ENCODE data around the gene TNFSF13. TPM values are rescaled to one million over a fixed set of nuclear protein-coding genes. Genes with fewer than 3 reads are reported as not detected.

TNFSF13 gene
- total RNA-seq, 1 experiment from 2014 or later: 19.7 TPM

DNA sequence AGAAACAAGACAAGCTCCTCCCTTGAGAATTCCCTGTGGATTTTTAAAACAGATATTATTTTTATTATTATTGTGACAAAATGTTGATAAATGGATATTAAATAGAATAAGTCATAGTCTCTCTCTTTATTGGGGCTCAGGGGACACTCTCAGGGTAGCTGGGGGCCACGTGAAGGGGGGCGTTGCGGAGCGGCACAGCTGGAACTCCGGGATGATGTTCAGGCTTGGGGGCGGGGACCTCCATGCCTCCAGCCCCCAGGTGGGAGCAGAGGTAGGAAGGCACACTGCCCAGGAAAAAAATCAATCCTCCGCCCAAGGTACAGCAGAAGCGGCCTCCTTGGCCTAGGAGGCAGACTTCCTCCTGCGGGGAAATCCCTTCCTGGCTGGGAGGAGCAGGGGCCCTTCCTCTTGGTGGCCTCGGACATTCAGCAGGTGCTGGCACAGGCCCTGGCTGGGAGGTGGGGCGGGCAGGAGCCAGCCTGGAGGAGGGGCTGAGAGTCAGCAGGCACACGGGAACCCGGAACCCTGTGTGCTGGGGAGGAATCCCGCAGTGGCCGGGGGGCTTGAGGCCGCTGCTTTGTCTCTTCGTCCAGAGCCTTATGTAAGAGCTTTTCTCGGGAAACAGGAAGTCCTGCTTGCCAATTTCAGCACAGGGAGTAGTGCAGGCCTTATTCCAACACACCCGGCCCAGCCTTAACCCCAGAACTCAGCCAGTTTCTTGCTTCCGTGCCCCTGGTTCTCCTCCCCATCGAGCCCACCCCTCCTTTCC is 591 bp upstream of the TNFSF13 start:
- intact Hi-C loops (cut with micrococcal nuclease; ENCODE audit: unreplicated experiment): no loop called here
- H3K4me1 Mint-ChIP-seq (ENCODE audit: low read depth, unreplicated experiment): peaks cover 48% of the 10 kb centered on the region
- CTCF ChIA-PET: interaction anchor here (0.6 to 1.6 kb wide), 7 partner anchors 9 to 252 kb away, joined by 3 to 8 read pairs (median 4); partner anchors contain the start of genes TMEM102, TNFSF12 and WRAP53

DNA sequence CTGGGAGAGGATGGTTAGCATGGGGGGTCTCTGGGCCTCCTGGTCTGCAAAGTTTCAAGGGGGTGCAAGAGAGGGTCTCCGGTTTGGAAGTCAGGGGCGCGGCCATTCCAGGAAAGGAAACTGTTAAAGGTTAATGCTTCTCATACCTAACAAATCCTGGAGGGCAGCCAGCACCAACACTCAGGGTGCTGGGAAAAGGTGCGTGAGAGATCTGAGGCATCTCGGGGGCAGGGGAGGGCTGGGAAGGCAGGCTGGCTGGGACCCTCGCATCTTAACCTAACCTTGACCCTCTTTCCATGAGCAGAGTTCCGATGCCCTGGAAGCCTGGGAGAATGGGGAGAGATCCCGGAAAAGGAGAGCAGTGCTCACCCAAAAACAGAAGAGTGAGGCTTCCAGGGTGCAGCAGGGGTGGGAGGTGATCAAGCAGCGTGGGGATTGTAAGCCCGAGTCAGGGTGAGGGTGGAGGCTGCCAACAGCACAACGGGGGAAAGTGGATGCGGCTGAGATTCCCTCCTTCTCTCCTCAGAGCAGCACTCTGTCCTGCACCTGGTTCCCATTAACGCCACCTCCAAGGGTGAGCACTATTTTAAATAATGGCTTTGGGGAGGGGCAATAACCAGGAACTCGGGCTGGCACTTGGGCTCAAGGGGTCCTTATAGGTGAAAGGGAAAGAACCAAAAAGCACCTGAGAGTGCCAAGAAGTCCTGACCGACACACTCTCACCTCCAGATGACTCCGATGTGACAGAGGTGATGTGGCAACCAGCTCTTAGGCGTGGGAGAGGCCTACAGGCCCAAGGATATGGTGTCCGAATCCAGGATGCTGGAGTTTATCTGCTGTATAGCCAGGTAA is 996 bp downstream of the TNFSF13 start:
- peaks cover 48% of the 10 kb centered on the region for H3K4me1 Mint-ChIP-seq (ENCODE audit: low read depth, unreplicated experiment)
- peak overlapping the region; percentile 87 for H3K27ac Mint-ChIP-seq (ENCODE audit: unreplicated experiment)
- no peak for DNase-seq
- H3K9me3 Mint-ChIP-seq (ENCODE audit: low read depth, unreplicated experiment): no peaks in the 10 kb centered on the region
- TF ChIP-seq, protein P1, sequence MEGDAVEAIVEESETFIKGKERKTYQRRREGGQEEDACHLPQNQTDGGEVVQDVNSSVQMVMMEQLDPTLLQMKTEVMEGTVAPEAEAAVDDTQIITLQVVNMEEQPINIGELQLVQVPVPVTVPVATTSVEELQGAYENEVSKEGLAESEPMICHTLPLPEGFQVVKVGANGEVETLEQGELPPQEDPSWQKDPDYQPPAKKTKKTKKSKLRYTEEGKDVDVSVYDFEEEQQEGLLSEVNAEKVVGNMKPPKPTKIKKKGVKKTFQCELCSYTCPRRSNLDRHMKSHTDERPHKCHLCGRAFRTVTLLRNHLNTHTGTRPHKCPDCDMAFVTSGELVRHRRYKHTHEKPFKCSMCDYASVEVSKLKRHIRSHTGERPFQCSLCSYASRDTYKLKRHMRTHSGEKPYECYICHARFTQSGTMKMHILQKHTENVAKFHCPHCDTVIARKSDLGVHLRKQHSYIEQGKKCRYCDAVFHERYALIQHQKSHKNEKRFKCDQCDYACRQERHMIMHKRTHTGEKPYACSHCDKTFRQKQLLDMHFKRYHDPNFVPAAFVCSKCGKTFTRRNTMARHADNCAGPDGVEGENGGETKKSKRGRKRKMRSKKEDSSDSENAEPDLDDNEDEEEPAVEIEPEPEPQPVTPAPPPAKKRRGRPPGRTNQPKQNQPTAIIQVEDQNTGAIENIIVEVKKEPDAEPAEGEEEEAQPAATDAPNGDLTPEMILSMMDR (IDR thresholded peaks at IDR 0.05; ENCODE audit: unreplicated experiment): no peak
- peaks cover 63% of the 10 kb centered on the region for H3K36me3 Mint-ChIP-seq (ENCODE audit: insufficient read depth, unreplicated experiment)
- intact Hi-C loops (cut with micrococcal nuclease; ENCODE audit: unreplicated experiment): loop anchor here (5.0 kb wide), 2 partner anchors 122 to 202 kb away; partner anchors contain the start of genes FGF11, TMEM102 and TMEM95
- no peaks in the 10 kb centered on the region for H3K27me3 Mint-ChIP-seq (ENCODE audit: unreplicated experiment)
- BruUV-seq (replicated peaks): no TSS peak
- H3K4me3 Mint-ChIP-seq (ENCODE audit: low read depth, unreplicated experiment): peak overlapping the region; percentile 90
- CTCF ChIA-PET: interaction anchor here (0.6 to 2.6 kb wide), 8 partner anchors 38 to 278 kb away, joined by 3 to 33 read pairs (median 5); partner anchors contain the start of genes SLC2A4, TMEM102, TMEM256 and WRAP53

More for the DNA sequence above, 591 bp upstream of the TNFSF13 start:
- Mint-ChIP-seq H3K36me3 (ENCODE audit: insufficient read depth, unreplicated experiment) (peaks cover 59% of the 10 kb centered on the region), H3K27ac (ENCODE audit: unreplicated experiment) (peak overlapping the region; percentile 87), H3K4me3 (ENCODE audit: low read depth, unreplicated experiment) (peak overlapping the region; percentile 90), H3K27me3 (ENCODE audit: unreplicated experiment) (no peaks in the 10 kb centered on the region), H3K9me3 (ENCODE audit: low read depth, unreplicated experiment) (no peaks in the 10 kb centered on the region)
- TF ChIP-seq, protein P1 (IDR thresholded peaks at IDR 0.05; ENCODE audit: unreplicated experiment): no peak
- peak; percentile 93 for DNase-seq
- BruUV-seq (replicated peaks): no TSS peak

DNA sequence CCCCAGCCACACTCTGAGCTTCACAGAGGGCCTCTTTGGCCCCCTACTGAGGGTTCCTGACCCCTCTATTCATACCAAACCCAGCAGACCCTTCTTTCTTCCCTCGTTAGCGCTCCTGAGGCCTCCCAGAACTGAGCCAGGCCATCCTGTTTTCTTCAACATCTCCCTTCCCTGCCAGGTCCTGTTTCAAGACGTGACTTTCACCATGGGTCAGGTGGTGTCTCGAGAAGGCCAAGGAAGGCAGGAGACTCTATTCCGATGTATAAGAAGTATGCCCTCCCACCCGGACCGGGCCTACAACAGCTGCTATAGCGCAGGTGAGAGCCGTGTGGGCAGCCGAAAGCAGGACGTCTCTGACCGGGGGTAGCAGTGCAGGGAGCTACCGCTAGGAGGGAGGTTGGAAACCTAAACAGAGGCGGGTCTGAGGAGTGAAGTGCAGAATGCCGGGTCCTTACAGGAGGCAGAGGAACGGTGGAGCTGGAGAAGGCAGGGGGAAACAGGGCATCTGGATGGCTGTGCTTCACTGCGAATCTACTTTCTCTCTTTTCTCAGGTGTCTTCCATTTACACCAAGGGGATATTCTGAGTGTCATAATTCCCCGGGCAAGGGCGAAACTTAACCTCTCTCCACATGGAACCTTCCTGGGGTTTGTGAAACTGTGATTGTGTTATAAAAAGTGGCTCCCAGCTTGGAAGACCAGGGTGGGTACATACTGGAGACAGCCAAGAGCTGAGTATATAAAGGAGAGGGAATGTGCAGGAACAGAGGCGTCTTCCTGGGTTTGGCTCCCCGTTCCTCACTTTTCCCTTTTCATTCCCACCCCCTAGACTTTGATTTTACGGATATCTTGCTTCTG is 1.9 kb downstream of the TNFSF13 start:
- H3K27me3 Mint-ChIP-seq (ENCODE audit: unreplicated experiment): no peaks in the 10 kb centered on the region
- no peaks in the 10 kb centered on the region for H3K9me3 Mint-ChIP-seq (ENCODE audit: low read depth, unreplicated experiment)
- CTCF ChIA-PET: interaction anchor here (0.6 to 2.6 kb wide), 13 partner anchors 14 to 1293 kb away, joined by 3 to 33 read pairs (median 3); partner anchors contain the start of genes DNAH2, SLC2A4, TMEM102 and TMEM256
- DNase-seq: peak; percentile 76
- BruUV-seq (replicated peaks): no TSS peak
- TF ChIP-seq, protein P1 (IDR thresholded peaks at IDR 0.05; ENCODE audit: unreplicated experiment): peak; percentile 53
- intact Hi-C loops (cut with micrococcal nuclease; ENCODE audit: unreplicated experiment): loop anchor here (1.0 to 5.0 kb wide), 3 partner anchors 46 to 203 kb away; partner anchors contain the start of genes FGF11, TMEM102 and TMEM95
- H3K4me1 Mint-ChIP-seq (ENCODE audit: low read depth, unreplicated experiment): peaks cover 44% of the 10 kb centered on the region
- peak overlapping the region; percentile 64 for H3K27ac Mint-ChIP-seq (ENCODE audit: unreplicated experiment)
- peaks cover 65% of the 10 kb centered on the region for H3K36me3 Mint-ChIP-seq (ENCODE audit: insufficient read depth, unreplicated experiment)
- peak overlapping the region; percentile 90 for H3K4me3 Mint-ChIP-seq (ENCODE audit: low read depth, unreplicated experiment)
